Neural progenitor cell (in vitro differentiated cells): ENCODE data around the gene RAMP3.

Experiments
- EZH2 ChIP-seq: fragments of 200-600 bp; sonication (generic); IDR thresholded peaks from 2 replicates; pipeline ENCODE4 v1.6.1; 2017; ENCODE audit warnings: antibody characterized with exemption, mild to moderate bottlenecking, moderate library complexity
- EZH2phosphoT487 ChIP-seq: fragments of 200-600 bp; sonication (generic); IDR thresholded peaks from 2 replicates; pipeline ENCODE4 v1.6.1; 2017; ENCODE audit warnings: antibody characterized with exemption
- TF ChIP-seq, protein P1 (sequence below): fragments of 200-600 bp; sonication (generic); IDR thresholded peaks from 2 replicates; pipeline ENCODE4 v1.5.1; 2017; ENCODE audit warnings: antibody characterized with exemption, mild to moderate bottlenecking

GRCh38 chr7:45119550-45119949 lies 38.0 kb upstream of the RAMP3 start:
- TF ChIP-seq, protein P1, sequence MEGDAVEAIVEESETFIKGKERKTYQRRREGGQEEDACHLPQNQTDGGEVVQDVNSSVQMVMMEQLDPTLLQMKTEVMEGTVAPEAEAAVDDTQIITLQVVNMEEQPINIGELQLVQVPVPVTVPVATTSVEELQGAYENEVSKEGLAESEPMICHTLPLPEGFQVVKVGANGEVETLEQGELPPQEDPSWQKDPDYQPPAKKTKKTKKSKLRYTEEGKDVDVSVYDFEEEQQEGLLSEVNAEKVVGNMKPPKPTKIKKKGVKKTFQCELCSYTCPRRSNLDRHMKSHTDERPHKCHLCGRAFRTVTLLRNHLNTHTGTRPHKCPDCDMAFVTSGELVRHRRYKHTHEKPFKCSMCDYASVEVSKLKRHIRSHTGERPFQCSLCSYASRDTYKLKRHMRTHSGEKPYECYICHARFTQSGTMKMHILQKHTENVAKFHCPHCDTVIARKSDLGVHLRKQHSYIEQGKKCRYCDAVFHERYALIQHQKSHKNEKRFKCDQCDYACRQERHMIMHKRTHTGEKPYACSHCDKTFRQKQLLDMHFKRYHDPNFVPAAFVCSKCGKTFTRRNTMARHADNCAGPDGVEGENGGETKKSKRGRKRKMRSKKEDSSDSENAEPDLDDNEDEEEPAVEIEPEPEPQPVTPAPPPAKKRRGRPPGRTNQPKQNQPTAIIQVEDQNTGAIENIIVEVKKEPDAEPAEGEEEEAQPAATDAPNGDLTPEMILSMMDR, result no peak
- no peak for TF ChIP-seq EZH2
- no peak for TF ChIP-seq EZH2phosphoT487
